SK-N-SH treated with all-trans-retinoic acid at 6 μM for 48 hours (cell line): ENCODE measurements around the gene CCDC172.

Experiments
- ATAC-seq: fragments of 200-7000 bp; cut with Tn5 transposase; 3 replicates; pipeline ENCODE4 v1.9.1; 2020; ENCODE audit warnings: mild to moderate bottlenecking, moderate library complexity
- ARNTL ChIP-seq: fragments of 450-650 bp; formaldehyde crosslinking; IDR thresholded peaks from 2 replicates; pipeline ENCODE4 v1.5.0; 2020; ENCODE audit warnings: low read depth, mild to moderate bottlenecking, moderate library complexity, borderline replicate concordance
- ESRRG ChIP-seq: fragments of 250-450 bp; sonication (Bioruptor Pico); IDR thresholded peaks from 2 replicates; pipeline ENCODE4 v1.6.1; 2021; ENCODE audit warnings: mild to moderate bottlenecking
- GLIS3 ChIP-seq: fragments of 250-450 bp; sonication (Bioruptor Pico); IDR thresholded peaks from 2 replicates; pipeline ENCODE4 v1.5.0; 2020; ENCODE audit warnings: mild to moderate bottlenecking, moderate library complexity
- ISL1 ChIP-seq: fragments of 250-450 bp; sonication (Bioruptor Pico); IDR thresholded peaks from 2 replicates; pipeline ENCODE4 v2.1.2; 2022; ENCODE audit warnings: mild to moderate bottlenecking, moderate library complexity
- OSR1 ChIP-seq: fragments of 250-450 bp; sonication (Bioruptor Pico); IDR thresholded peaks from 2 replicates; pipeline ENCODE4 v1.8.0; 2022; ENCODE audit warnings: moderate library complexity, mild to moderate bottlenecking, inconsistent platforms
- PATZ1 ChIP-seq: fragments of 250-450 bp; sonication (Bioruptor Pico); IDR thresholded peaks from 2 replicates; pipeline ENCODE4 v1.8.0; 2020; ENCODE audit warnings: mild to moderate bottlenecking, moderate library complexity, borderline replicate concordance
- PPARA ChIP-seq: fragments of 250-450 bp; sonication (Bioruptor Pico); IDR thresholded peaks from 2 replicates; pipeline ENCODE4 v1.5.0; 2020; ENCODE audit warnings: mild to moderate bottlenecking, borderline replicate concordance
- RARB ChIP-seq: fragments of 250-450 bp; sonication (Bioruptor Pico); IDR thresholded peaks from 2 replicates; pipeline ENCODE4 v1.8.0; 2021; ENCODE audit warnings: mild to moderate bottlenecking, moderate library complexity
- SNAI2 ChIP-seq: fragments of 250-450 bp; sonication (Bioruptor Pico); IDR thresholded peaks from 2 replicates; pipeline ENCODE4 v1.5.0; 2020; ENCODE audit warnings: mild to moderate bottlenecking, moderate library complexity
- TCF4 ChIP-seq: fragments of 250-450 bp; sonication (Bioruptor Pico); IDR thresholded peaks from 2 replicates; pipeline ENCODE4 v1.8.0; 2021; ENCODE audit warnings: mild to moderate bottlenecking, moderate library complexity, borderline replicate concordance
- TOX ChIP-seq: fragments of 250-450 bp; sonication (Bioruptor Pico); IDR thresholded peaks from 2 replicates; pipeline ENCODE4 v1.8.0; 2021; ENCODE audit warnings: mild to moderate bottlenecking, moderate library complexity, borderline replicate concordance
- TSHZ2 ChIP-seq: fragments of 250-450 bp; sonication (Bioruptor Pico); IDR thresholded peaks from 2 replicates; pipeline ENCODE4 v1.5.0; 2020; ENCODE audit warnings: mild to moderate bottlenecking, moderate library complexity
- ZC3H10 ChIP-seq: fragments of 250-450 bp; sonication (Bioruptor Pico); IDR thresholded peaks from 2 replicates; pipeline ENCODE4 v1.5.1; 2021; ENCODE audit warnings: mild to moderate bottlenecking, moderate library complexity
- ZFP30 ChIP-seq: fragments of 450-650 bp; formaldehyde crosslinking; IDR thresholded peaks from 2 replicates; pipeline ENCODE4 v1.5.0; 2022; ENCODE audit warnings: mild to moderate bottlenecking, moderate library complexity
- ZNF565 ChIP-seq: fragments of 450-650 bp; formaldehyde crosslinking; conservative IDR thresholded peaks from 2 replicates; pipeline ENCODE4 v1.5.0; 2020; ENCODE audit warnings: low read depth, mild to moderate bottlenecking, moderate library complexity
- ZNF70 ChIP-seq: fragments of 450-650 bp; formaldehyde crosslinking; IDR thresholded peaks from 2 replicates; pipeline ENCODE4 v1.5.0; 2020; ENCODE audit warnings: mild to moderate bottlenecking, moderate library complexity
- ZNF8 ChIP-seq: fragments of 450-650 bp; formaldehyde crosslinking; IDR thresholded peaks from 2 replicates; pipeline ENCODE4 v1.5.0; 2020; ENCODE audit warnings: mild to moderate bottlenecking, moderate library complexity
- TF ChIP-seq, protein P1 (sequence below): fragments of 250-450 bp; sonication (Bioruptor Pico); IDR thresholded peaks from 2 replicates; pipeline ENCODE4 v1.8.0; 2021; ENCODE audit warnings: low read depth, mild to moderate bottlenecking, moderate library complexity, borderline replicate concordance
- TF ChIP-seq, protein P2 (sequence below): fragments of 250-450 bp; sonication (Bioruptor Pico); IDR thresholded peaks from 2 replicates; pipeline ENCODE4 v1.5.1; 2021; ENCODE audit warnings: mild to moderate bottlenecking, moderate library complexity
- TF ChIP-seq, protein P3 (sequence below): fragments of 250-450 bp; sonication (Bioruptor Pico); IDR thresholded peaks from 2 replicates; pipeline ENCODE4 v1.5.1; 2020; ENCODE audit warnings: low read depth, mild to moderate bottlenecking, moderate library complexity

Gene CCDC172

DNA sequence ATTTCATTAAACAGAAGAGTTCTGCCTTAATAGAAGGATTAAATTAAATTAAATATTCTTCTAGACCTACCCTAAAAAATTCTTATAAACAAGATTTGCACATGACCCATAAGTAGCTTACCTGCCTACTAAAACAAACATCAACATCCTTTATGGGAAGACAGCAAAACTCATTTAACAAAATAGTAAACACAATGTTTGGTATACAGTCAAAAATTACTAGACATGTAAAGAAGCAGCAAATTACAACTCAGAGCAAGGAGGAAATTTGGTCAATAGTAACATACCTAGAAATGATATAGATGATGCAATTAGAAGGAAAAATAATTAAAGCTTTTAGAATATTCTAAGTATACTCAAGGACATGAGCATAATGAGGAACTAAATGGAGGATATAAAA is 27.9 kb downstream of the CCDC172 start (continued):
- TF ChIP-seq, protein P1, sequence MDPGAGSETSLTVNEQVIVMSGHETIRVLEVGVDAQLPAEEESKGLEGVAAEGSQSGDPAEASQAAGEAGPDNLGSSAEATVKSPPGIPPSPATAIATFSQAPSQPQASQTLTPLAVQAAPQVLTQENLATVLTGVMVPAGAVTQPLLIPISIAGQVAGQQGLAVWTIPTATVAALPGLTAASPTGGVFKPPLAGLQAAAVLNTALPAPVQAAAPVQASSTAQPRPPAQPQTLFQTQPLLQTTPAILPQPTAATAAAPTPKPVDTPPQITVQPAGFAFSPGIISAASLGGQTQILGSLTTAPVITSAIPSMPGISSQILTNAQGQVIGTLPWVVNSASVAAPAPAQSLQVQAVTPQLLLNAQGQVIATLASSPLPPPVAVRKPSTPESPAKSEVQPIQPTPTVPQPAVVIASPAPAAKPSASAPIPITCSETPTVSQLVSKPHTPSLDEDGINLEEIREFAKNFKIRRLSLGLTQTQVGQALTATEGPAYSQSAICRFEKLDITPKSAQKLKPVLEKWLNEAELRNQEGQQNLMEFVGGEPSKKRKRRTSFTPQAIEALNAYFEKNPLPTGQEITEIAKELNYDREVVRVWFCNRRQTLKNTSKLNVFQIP = no peak
- TF ChIP-seq TCF4 (no peak), ARNTL (CRISPR knock-in tag) (no peak), TOX (no peak), ZNF70 (CRISPR knock-in tag) (no peak)

DNA sequence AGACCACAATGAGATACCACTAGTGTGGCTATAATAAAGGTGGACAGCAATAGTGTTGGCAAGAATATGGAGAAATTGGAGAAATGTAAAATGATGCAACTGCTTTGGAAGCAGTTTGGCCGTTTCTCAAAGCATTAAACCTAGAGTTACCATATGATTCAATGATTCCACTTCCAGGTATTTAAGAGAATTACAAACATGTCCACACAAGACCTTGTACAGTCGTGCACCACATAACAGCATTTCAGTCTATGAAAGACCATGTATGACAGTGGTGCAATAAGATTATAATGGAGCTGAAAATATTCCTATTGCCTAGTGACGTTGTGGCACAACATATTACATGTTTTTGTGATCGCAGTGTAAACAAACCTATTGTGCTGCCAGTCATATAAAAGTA is 29.6 kb downstream of the CCDC172 start:
- no peak for ATAC-seq
- TF ChIP-seq SNAI2 (CRISPR knock-in tag) = no peak
- TF ChIP-seq, protein P1 = no peak
- TF ChIP-seq OSR1 = no peak
- TF ChIP-seq ZFP30 = no peak
- TF ChIP-seq PATZ1 (CRISPR knock-in tag) = no peak
- TF ChIP-seq ESRRG = no peak
- TF ChIP-seq, protein P2, sequence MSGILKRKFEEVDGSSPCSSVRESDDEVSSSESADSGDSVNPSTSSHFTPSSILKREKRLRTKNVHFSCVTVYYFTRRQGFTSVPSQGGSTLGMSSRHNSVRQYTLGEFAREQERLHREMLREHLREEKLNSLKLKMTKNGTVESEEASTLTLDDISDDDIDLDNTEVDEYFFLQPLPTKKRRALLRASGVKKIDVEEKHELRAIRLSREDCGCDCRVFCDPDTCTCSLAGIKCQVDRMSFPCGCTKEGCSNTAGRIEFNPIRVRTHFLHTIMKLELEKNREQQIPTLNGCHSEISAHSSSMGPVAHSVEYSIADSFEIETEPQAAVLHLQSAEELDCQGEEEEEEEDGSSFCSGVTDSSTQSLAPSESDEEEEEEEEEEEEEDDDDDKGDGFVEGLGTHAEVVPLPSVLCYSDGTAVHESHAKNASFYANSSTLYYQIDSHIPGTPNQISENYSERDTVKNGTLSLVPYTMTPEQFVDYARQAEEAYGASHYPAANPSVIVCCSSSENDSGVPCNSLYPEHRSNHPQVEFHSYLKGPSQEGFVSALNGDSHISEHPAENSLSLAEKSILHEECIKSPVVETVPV = no peak
- no peak for TF ChIP-seq ZC3H10 (CRISPR knock-in tag)
- TF ChIP-seq ARNTL (CRISPR knock-in tag) = no peak
- TF ChIP-seq TSHZ2 (CRISPR knock-in tag) = no peak
- TF ChIP-seq, protein P3, sequence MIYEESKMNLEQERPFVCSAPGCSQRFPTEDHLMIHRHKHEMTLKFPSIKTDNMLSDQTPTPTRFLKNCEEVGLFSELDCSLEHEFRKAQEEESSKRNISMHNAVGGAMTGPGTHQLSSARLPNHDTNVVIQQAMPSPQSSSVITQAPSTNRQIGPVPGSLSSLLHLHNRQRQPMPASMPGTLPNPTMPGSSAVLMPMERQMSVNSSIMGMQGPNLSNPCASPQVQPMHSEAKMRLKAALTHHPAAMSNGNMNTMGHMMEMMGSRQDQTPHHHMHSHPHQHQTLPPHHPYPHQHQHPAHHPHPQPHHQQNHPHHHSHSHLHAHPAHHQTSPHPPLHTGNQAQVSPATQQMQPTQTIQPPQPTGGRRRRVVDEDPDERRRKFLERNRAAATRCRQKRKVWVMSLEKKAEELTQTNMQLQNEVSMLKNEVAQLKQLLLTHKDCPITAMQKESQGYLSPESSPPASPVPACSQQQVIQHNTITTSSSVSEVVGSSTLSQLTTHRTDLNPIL (CRISPR knock-in tag) = no peak

DNA sequence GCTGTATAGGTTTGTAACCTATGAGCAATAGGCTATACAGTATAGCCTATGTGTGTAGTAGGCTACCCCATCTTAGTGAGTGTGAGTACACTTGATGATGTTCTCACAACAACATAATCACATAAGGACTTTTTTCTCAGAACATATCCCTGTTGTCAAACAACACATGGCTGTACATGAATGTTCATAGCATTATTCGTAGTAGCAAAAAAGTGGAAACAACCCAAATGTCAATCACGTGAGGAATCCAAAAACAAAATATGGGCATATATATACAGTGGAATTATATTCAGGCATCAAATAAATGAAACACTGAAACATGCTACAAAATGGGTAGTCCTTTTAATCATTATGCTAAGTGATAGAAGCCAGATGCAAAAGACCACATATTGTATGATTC is 31.1 kb downstream of the CCDC172 start:
- no peak for ATAC-seq
- TF ChIP-seq ISL1 (CRISPR knock-in tag) (no peak), ZNF565 (CRISPR knock-in tag) (no peak), SNAI2 (CRISPR knock-in tag) (no peak), PPARA (no peak), TOX (no peak), ARNTL (CRISPR knock-in tag) (no peak), TCF4 (no peak), ZNF8 (no peak), RARB (CRISPR knock-in tag) (no peak), GLIS3 (CRISPR knock-in tag) (no peak), ZNF70 (CRISPR knock-in tag) (no peak), ESRRG (no peak), TSHZ2 (CRISPR knock-in tag) (no peak), PATZ1 (CRISPR knock-in tag) (no peak)
- TF ChIP-seq, protein P3 (CRISPR knock-in tag) = no peak
